ENCODE data around the gene PEMT.

DNA sequence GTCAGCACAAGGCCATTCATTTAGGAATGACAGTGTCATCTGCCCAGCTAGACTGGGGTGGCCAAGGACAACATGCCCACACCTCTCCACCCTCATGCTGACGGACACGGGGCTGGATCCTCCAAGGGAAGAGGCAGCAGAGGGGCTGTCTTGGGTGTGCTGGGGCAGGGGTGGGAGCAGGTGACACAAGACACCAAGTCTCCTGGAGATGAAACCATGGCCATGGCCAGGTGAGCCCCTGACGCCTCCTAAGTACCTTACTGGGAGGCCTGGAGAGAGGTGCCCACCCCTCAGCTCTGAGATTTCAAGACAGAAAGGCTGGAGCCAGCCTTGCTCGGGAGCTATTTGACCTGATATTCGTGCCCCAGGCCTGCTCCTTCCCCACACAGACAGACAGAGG lies 86.4 kb downstream of the PEMT start:
- TF ChIP-seq ZNF57 (CRISPR knock-in tag; IDR thresholded peaks at IDR 0.05), result no peak
- no peak for TF ChIP-seq KHSRP (IDR thresholded peaks at IDR 0.05)
- TF ChIP-seq, protein P1, sequence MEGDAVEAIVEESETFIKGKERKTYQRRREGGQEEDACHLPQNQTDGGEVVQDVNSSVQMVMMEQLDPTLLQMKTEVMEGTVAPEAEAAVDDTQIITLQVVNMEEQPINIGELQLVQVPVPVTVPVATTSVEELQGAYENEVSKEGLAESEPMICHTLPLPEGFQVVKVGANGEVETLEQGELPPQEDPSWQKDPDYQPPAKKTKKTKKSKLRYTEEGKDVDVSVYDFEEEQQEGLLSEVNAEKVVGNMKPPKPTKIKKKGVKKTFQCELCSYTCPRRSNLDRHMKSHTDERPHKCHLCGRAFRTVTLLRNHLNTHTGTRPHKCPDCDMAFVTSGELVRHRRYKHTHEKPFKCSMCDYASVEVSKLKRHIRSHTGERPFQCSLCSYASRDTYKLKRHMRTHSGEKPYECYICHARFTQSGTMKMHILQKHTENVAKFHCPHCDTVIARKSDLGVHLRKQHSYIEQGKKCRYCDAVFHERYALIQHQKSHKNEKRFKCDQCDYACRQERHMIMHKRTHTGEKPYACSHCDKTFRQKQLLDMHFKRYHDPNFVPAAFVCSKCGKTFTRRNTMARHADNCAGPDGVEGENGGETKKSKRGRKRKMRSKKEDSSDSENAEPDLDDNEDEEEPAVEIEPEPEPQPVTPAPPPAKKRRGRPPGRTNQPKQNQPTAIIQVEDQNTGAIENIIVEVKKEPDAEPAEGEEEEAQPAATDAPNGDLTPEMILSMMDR (IDR thresholded peaks at IDR 0.05 in 2 of 3, conservative IDR thresholded peaks at IDR 0.05 in 1 of 3; ENCODE audit: insufficient read depth in 2 of 3, low read depth in 1 of 3, low read length in 3 of 3), result no peak
- TF ChIP-seq POLR2A (conservative IDR thresholded peaks at IDR 0.05), result no peak

Data from K562 (cell line).